ENCODE results near the gene SEPTIN6. TPM values are rescaled to one million over a fixed set of nuclear protein-coding genes. Genes with fewer than 3 reads are reported as not detected.

Gene SEPTIN6
- 100 to 1,000 TPM; 132 to 134 TPM for total RNA-seq
- 158 TPM for polyA plus RNA-seq (2013, experiment 1 of 2)
- 175 TPM for polyA plus RNA-seq (2013, experiment 2 of 2)
- total RNA-seq = 80.3 to 543 (median 344) reads per million in 172 experiments

- H3K27me3 ChIP-seq (ENCODE audit: control insufficient read depth in 1 of 2, insufficient read depth in 2 of 2, low read length in 2 of 2) = no peaks in the 10 kb centered on the region
- H3K36me3 Mint-ChIP-seq (ENCODE audit: low read depth) = peaks cover 33% of the 10 kb centered on the region
- peaks cover 27% of the 10 kb centered on the region for H3K4me1 ChIP-seq (ENCODE audit: insufficient read depth, low read length)
- ATAC-seq (ENCODE audit: poor library complexity) (peak; percentile 57), DNase-seq (peak; percentile 68 to 91 (median 83))
- H3K4me1 Mint-ChIP-seq (ENCODE audit: low read depth) = peaks cover 22% of the 10 kb centered on the region
- H3K9me3 Mint-ChIP-seq = no peaks in the 10 kb centered on the region
- no peaks in the 10 kb centered on the region for H3K9me3 ChIP-seq (ENCODE audit: control insufficient read depth in 1 of 2, insufficient read depth in 1 of 2, low read length in 2 of 2)
- CTCF ChIA-PET = interaction anchor here (1.0 to 5.6 kb wide), 8 partner anchors 8 to 86 kb away, joined by 3 to 42 read pairs (median 10); no protein-coding TSS in a partner anchor
- POLR2A ChIA-PET = interaction anchor here (0.6 to 6.8 kb wide), 26 partner anchors 9 to 1197 kb away, joined by 3 to 199 read pairs (median 5); partner anchors contain the start of genes NDUFA1, NKRF, RNF113A and RPL39
- peak within 1 kb of the TSS; percentile 64 to 85 for H3K27ac ChIP-seq (ENCODE audit: low read depth in 1 of 2, low read length in 2 of 2)
- peak within 1 kb of the TSS; percentile 97 for H3K4me3 Mint-ChIP-seq
- peak within 1 kb of the TSS; percentile 81 for H3K4me3 ChIP-seq (ENCODE audit: low read length)
- intact Hi-C loops (cut with DNase I, micrococcal nuclease) = loop anchor here (2.0 to 10.0 kb wide), 6 partner anchors 15 to 89 kb away; partner anchors contain the start of gene NKRF (in 2 of the 2)
- peak within 1 kb of the TSS; percentile 96 for H3K27ac Mint-ChIP-seq
- H3K27me3 Mint-ChIP-seq = no peaks in the 10 kb centered on the region
- TF ChIP-seq CTCF (IDR thresholded peaks at IDR 0.05) = no peak
- no peaks in the 10 kb centered on the region for H3K36me3 ChIP-seq (ENCODE audit: insufficient read depth, low read length)
Measured at GRCh38 chrX:119693040-119693995, at the start of gene SEPTIN6. TSS of gene SEPTIN6 (minus strand) at chrX:119693168. CDS start at chrX:119693105, 63 bp downstream.

GRCh38 chrX:119738742-119739141 lies 45.8 kb upstream of the SEPTIN6 start:
- DNase-seq = no peak
- Mint-ChIP-seq H3K27ac (no peak overlapping the region), H3K27me3 (no peaks in the 10 kb centered on the region), H3K4me1 (ENCODE audit: low read depth) (no peaks in the 10 kb centered on the region), H3K4me3 (no peak overlapping the region), H3K9me3 (no peaks in the 10 kb centered on the region), H3K36me3 (ENCODE audit: low read depth) (no peaks in the 10 kb centered on the region)
- TF ChIP-seq CTCF (IDR thresholded peaks at IDR 0.05) = no peak
- no peaks in the 10 kb centered on the region for H3K36me3 ChIP-seq (ENCODE audit: insufficient read depth, low read length)
- no peaks in the 10 kb centered on the region for H3K27me3 ChIP-seq (ENCODE audit: control insufficient read depth in 1 of 2, insufficient read depth in 2 of 2, low read length in 2 of 2)
- H3K4me3 ChIP-seq (ENCODE audit: low read length) = no peak overlapping the region
- intact Hi-C loops (cut with DNase I, micrococcal nuclease) = no loop called here
- ChIA-PET POLR2A (no interaction called here), CTCF (no interaction called here)
- H3K27ac ChIP-seq (ENCODE audit: low read depth in 1 of 2, low read length in 2 of 2) = no peak overlapping the region
- H3K9me3 ChIP-seq (ENCODE audit: control insufficient read depth in 1 of 2, insufficient read depth in 1 of 2, low read length in 2 of 2) = no peaks in the 10 kb centered on the region
- H3K4me1 ChIP-seq (ENCODE audit: insufficient read depth, low read length) = no peaks in the 10 kb centered on the region
- ATAC-seq (ENCODE audit: poor library complexity) = no peak

- TF ChIP-seq CTCF (IDR thresholded peaks at IDR 0.05) = no peak
- H3K4me1 Mint-ChIP-seq (ENCODE audit: low read depth) = no peaks in the 10 kb centered on the region
- CTCF ChIA-PET = no interaction called here
- H3K9me3 Mint-ChIP-seq = no peaks in the 10 kb centered on the region
- Histone ChIP-seq H3K4me1 (ENCODE audit: insufficient read depth, low read length) (no peaks in the 10 kb centered on the region), H3K4me3 (ENCODE audit: low read length) (no peak overlapping the region), H3K27ac (ENCODE audit: low read depth in 1 of 2, low read length in 2 of 2) (no peak overlapping the region), H3K9me3 (ENCODE audit: control insufficient read depth in 1 of 2, insufficient read depth in 1 of 2, low read length in 2 of 2) (no peaks in the 10 kb centered on the region), H3K27me3 (ENCODE audit: control insufficient read depth in 1 of 2, insufficient read depth in 2 of 2, low read length in 2 of 2) (no peaks in the 10 kb centered on the region), H3K36me3 (ENCODE audit: insufficient read depth, low read length) (no peaks in the 10 kb centered on the region)
- ATAC-seq (ENCODE audit: poor library complexity) (no peak), DNase-seq (no peak)
- POLR2A ChIA-PET = no interaction called here
- no peak overlapping the region for H3K4me3 Mint-ChIP-seq
- H3K36me3 Mint-ChIP-seq (ENCODE audit: low read depth) = no peaks in the 10 kb centered on the region
- H3K27me3 Mint-ChIP-seq = no peaks in the 10 kb centered on the region
- no peak overlapping the region for H3K27ac Mint-ChIP-seq
- intact Hi-C loops (cut with DNase I, micrococcal nuclease) = no loop called here
Measured at GRCh38 chrX:119736206-119736764, 43.3 kb upstream of the SEPTIN6 start.
